Natural killer cell treated with Interleukin-12 subunit alpha and Interleukin-12 subunit beta and Interleukin-15 and Interleukin-18, amount 100 ng/mL, for 72 hours (primary cell): ENCODE results near the gene CNPY1. TPM values are rescaled to one million over a fixed set of nuclear protein-coding genes. Genes with fewer than 3 reads are reported as not detected.

Source experiments
- ATAC-seq, 2 donors: fragments of 150-1000 bp; cut with Tn5 transposase in 1 of 2; sonication (Bioruptor Pico), chemical (Tn5 transposase) in 1 of 2; 2 replicates each; pipeline ENCODE4 v1.10.0; 2021
- DNase-seq: peaks from one replicate; pipeline ENCODE4 v3.0.0; 2022; ENCODE audit warnings: low spot score
- H3K27ac Mint-ChIP-seq, 2 donors: 1 replicate in 1 of 2; 2 replicates in 1 of 2; pipeline ENCODE4 v1.8.0; 2022; ENCODE audit warnings: mixed read lengths in 2 of 2, mild to moderate bottlenecking in 1 of 2, moderate library complexity in 1 of 2
- H3K27me3 Mint-ChIP-seq, 2 donors: 1 replicate in 1 of 2; 2 replicates in 1 of 2; pipeline ENCODE4 v1.8.0; 2022; ENCODE audit warnings: mixed read lengths in 2 of 2
- H3K36me3 Mint-ChIP-seq: one replicate; pipeline ENCODE4 v1.8.0; 2022; ENCODE audit warnings: mixed read lengths
- H3K4me1 Mint-ChIP-seq, 2 donors: 1 replicate in 1 of 2; 2 replicates in 1 of 2; pipeline ENCODE4 v1.8.0; 2022; ENCODE audit warnings: low read depth in 2 of 2, mixed read lengths in 2 of 2, mild to moderate bottlenecking in 1 of 2
- H3K4me3 Mint-ChIP-seq: one replicate; pipeline ENCODE4 v1.8.0; 2022; ENCODE audit warnings: mixed read lengths
- H3K9me3 Mint-ChIP-seq: 2 replicates; pipeline ENCODE4 v1.8.0; 2022; ENCODE audit warnings: mixed read lengths
- total RNA-seq, 2 donors: library from RNA; stranded (reverse); gene quantifications; one replicate each; pipeline ENCODE4 v1.2.3, GENCODE V29; 2022

CNPY1 gene
- total RNA-seq, 2 donors from 2014 or later = not detected

DNA sequence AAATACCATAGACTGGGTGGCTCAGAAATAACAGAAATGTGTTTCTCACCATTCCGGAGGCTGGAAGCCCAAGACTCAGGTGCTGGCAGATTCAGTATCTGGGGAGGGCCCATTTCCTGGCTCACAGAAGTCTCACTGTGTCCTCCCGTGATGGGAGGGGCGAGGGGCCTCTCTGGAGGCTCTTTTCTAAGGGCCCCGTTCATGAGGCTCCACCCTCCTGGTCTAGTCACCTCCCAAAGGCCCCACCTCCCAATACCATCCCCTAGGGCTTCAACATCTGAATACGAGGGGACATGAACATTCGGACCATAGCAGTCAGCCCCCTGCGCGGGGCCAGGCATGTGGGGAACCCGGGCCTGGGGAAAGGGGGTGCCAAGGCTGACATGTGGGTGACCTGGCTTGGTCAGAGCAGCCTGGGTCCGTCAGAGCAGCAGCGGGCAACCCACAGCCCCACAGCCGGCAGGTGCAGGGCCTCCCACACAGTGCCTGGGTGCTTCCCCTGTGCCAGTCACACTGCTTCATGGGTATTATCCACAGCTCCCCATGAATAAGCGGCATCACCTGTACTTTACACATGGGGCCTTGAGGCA, 13.3 kb upstream of the CNPY1 start:
- no peak for DNase-seq
- Mint-ChIP-seq H3K27ac (no peak overlapping the region), H3K4me1 (no peaks in the 10 kb centered on the region), H3K36me3 (no peaks in the 10 kb centered on the region), H3K9me3 (no peaks in the 10 kb centered on the region), H3K4me3 (no peak overlapping the region), H3K27me3 (peaks cover 13 to 20% of the 10 kb centered on the region in 2 donors)
- peak in 1 of 2 donors; percentile 10 for ATAC-seq

DNA sequence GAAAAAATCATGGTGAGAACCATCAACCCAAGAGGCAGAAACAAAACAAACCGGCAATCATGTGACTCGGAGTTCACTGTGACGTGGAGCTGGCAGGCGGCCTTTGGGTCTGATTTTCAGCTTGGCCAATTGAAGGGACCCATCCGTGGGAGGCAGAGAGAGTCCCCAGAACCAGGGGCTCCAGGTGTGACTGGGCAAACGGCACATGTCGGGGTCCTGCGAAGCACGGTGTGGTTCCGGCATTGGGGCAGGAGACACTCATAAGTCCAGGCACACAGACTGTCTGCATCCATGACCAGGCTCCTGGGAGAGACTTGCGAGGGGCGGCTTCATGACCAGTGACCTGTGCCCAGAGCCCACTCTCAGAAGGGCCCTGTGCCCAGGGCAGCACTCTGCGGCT, 12.6 kb upstream of the CNPY1 start:
- Mint-ChIP-seq H3K27ac (no peak overlapping the region), H3K9me3 (no peaks in the 10 kb centered on the region), H3K4me1 (no peaks in the 10 kb centered on the region), H3K4me3 (no peak overlapping the region), H3K36me3 (no peaks in the 10 kb centered on the region), H3K27me3 (peaks cover 13 to 20% of the 10 kb centered on the region in 2 donors)
- ATAC-seq (peak in 1 of 2 donors; percentile 9), DNase-seq (no peak)

DNA sequence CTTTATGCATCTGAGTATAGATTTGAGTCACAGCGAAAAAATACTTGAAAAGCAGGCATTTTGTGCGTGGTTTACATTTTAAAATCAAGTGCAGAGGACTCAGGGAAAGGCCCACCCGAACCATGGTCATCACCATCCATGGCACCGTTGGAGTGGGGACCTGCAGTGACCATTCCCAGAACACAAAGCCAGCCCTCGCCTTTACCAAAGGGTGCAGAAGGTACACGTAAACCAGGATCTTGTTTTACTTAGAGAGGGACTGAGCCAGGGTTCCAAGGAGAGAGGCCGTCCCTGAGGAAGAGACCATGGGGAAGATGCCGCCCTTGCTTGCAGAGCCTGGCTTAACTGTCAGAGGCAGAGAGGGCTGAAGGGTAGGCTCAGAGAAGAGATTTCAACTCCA, 12.0 kb upstream of the CNPY1 start:
- DNase-seq (no peak), ATAC-seq (no peak)
- H3K4me1 Mint-ChIP-seq = no peaks in the 10 kb centered on the region
- H3K9me3 Mint-ChIP-seq = no peaks in the 10 kb centered on the region
- no peak overlapping the region for H3K27ac Mint-ChIP-seq
- peaks cover 13 to 20% of the 10 kb centered on the region in 2 donors for H3K27me3 Mint-ChIP-seq
- H3K4me3 Mint-ChIP-seq = no peak overlapping the region
- no peaks in the 10 kb centered on the region for H3K36me3 Mint-ChIP-seq

DNA sequence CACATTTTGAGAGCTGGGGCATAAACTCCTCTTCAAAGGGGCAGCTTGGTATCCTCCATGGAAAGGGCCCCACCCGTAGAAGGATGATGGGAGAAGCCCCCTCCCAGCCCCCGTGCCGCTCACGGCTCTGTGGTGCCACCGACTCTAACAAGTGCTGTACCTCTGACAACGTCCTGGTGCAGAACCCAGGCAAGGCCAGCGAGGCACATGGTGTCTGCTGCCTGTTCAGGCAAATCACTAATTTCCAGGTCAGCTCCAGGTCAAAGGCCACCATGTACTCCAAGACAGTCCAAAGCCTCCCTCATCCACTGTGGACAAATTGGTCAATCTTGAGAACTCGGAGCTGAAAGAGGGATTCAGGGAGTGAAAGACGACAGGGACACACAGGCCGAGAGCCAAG, 11.4 kb upstream of the CNPY1 start:
- H3K4me1 Mint-ChIP-seq = no peaks in the 10 kb centered on the region
- H3K4me3 Mint-ChIP-seq = no peak overlapping the region
- H3K9me3 Mint-ChIP-seq = no peaks in the 10 kb centered on the region
- no peak overlapping the region for H3K27ac Mint-ChIP-seq
- DNase-seq (no peak), ATAC-seq (no peak)
- H3K36me3 Mint-ChIP-seq = no peaks in the 10 kb centered on the region
- H3K27me3 Mint-ChIP-seq = peaks cover 11 to 20% of the 10 kb centered on the region in 2 donors

DNA sequence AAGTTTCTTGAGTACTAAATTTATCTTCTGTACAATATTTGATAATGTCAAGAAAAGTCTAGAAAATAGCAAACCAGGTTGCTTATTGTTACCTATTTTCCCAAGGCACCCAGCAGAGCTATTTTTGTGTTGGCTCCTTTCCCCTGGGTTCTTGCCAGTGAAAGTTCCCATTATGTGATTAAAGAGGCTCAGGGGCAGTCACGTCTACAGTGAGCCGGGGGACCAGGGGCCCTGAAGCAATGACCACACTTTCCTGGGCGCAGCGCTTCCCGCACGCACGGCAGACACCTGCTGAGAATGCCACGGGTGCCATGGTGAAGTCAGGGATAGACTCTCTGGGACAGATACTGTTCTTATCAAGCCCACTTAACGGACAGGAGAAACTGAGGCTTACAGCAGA, 10.4 kb upstream of the CNPY1 start:
- Mint-ChIP-seq H3K36me3 (no peaks in the 10 kb centered on the region), H3K9me3 (no peaks in the 10 kb centered on the region), H3K4me3 (no peak overlapping the region), H3K4me1 (no peaks in the 10 kb centered on the region), H3K27me3 (peaks cover 11 to 20% of the 10 kb centered on the region in 2 donors), H3K27ac (no peak overlapping the region)
- no peak for DNase-seq
- no peak for ATAC-seq

DNA sequence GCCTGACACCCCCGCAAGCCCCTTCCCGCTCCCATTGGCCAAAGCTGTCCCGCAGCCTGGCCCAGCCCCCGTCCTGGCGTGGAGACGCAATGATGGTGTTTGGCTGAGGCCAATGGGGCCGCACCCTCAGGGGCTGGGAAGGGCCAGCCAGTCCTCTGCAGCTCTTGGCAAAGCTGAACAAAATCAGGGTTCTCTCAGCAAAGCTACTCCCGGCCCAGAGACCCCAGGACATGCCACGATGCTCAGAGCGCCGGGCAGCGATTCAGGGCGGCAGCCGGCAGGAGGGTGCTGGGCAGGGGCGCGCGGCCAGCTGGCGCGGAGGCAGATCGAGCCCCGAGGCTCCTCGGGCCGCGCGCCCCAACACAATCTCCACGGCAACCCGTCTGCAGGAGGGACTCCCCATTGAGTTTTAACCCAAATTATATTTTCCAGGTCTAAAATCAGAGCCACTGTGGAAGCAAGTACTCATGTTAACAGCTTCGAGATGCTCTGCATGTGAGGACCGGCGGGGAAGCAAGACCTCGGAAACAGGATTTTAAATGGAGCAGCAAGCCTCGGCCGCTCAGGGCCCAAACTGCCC, 8.8 kb upstream of the CNPY1 start:
- ATAC-seq (no peak), DNase-seq (no peak)
- H3K4me3 Mint-ChIP-seq = no peak overlapping the region
- H3K27me3 Mint-ChIP-seq = peaks cover 3 to 5% of the 10 kb centered on the region in 2 donors
- H3K27ac Mint-ChIP-seq = no peak overlapping the region
- H3K4me1 Mint-ChIP-seq = no peaks in the 10 kb centered on the region
- no peaks in the 10 kb centered on the region for H3K9me3 Mint-ChIP-seq
- no peaks in the 10 kb centered on the region for H3K36me3 Mint-ChIP-seq

DNA sequence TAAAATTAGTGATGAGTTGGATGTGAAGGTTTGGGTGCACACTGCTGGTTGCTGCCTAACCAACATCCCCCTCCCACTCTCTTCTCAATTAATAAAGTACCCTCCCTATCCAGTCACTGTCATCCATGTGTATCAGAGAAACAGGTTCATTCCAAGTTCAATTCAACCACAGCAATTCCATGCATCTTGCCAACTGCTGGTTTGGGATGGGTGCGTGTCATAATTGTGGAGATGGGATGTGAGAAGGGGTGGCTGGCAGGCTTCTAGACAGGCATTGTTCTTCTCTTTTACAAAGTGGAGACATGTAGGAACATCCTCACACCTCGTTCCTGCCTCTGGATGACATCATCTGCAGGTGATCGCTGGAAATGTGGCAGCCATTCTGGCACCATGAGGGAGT, 7.5 kb upstream of the CNPY1 start:
- Mint-ChIP-seq H3K4me3 (no peak overlapping the region), H3K27me3 (no peaks in the 10 kb centered on the region), H3K4me1 (no peaks in the 10 kb centered on the region), H3K27ac (no peak overlapping the region), H3K36me3 (no peaks in the 10 kb centered on the region), H3K9me3 (no peaks in the 10 kb centered on the region)
- no peak for DNase-seq
- no peak for ATAC-seq

DNA sequence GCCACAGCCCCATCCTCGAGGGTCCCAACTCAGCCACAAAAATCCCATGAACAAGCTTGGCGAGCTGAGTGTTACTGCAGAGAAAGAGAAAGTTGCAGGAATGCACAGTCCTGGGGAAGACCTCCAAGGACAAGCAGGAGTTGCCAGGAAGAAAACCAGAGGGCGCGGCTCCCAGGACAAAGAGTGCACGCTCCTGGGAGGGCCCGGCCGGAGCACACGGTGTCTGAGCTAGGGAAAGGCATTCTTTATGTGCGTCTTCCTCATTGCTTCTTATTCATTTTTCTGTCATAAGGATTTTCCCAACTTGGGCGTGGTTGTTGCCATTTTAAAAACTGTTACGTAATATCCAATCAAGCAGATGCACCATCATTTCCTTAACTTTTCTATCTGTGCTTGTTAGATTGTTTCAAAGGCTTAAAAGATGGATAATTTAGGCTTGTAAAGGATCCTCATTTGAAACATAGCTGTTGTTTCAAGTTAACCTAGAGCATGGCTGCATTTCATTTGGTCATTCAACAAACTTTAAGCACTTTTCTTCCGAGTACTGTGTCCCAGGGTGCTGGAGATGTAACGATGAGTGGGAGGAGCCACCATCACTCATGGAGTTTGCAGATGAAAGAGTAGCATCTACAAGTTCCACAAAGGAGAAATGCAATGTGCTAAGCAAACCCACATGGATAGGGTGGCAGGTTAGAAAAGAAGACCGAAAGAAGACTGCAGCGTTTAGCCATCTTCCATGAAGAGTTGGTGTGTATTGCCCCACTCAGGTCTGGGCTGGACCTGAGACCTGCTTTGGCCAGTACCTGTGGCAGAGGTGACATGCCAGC, 5.6 kb upstream of the CNPY1 start:
- Mint-ChIP-seq H3K9me3 (no peaks in the 10 kb centered on the region), H3K27me3 (no peaks in the 10 kb centered on the region), H3K4me1 (no peaks in the 10 kb centered on the region), H3K27ac (no peak overlapping the region), H3K36me3 (no peaks in the 10 kb centered on the region), H3K4me3 (no peak overlapping the region)
- DNase-seq (no peak), ATAC-seq (no peak)

DNA sequence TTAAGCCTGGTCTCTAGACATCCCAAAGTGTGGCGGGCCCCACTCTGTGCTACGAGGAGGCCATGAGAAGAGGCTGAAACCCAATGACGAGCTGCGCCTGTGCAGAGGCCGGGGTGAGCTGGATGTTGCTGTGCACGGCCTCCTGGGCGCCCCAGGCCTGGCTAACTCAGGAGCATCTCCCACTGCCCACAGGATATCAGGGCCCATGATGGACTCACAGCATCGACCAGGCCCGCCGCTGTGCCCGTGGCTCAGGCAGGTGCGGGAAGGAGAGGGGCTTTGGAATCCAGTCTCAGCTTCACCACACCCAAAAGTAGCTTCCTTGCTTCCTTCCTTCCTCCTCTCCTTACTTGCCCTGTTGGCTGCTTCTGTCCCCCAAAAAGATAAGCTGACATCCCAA, 4.6 kb upstream of the CNPY1 start:
- no peak overlapping the region for H3K4me3 Mint-ChIP-seq
- H3K27ac Mint-ChIP-seq = no peak overlapping the region
- no peaks in the 10 kb centered on the region for H3K36me3 Mint-ChIP-seq
- no peaks in the 10 kb centered on the region for H3K27me3 Mint-ChIP-seq
- ATAC-seq = no peak
- no peak for DNase-seq
- H3K4me1 Mint-ChIP-seq = no peaks in the 10 kb centered on the region
- H3K9me3 Mint-ChIP-seq = no peaks in the 10 kb centered on the region

DNA sequence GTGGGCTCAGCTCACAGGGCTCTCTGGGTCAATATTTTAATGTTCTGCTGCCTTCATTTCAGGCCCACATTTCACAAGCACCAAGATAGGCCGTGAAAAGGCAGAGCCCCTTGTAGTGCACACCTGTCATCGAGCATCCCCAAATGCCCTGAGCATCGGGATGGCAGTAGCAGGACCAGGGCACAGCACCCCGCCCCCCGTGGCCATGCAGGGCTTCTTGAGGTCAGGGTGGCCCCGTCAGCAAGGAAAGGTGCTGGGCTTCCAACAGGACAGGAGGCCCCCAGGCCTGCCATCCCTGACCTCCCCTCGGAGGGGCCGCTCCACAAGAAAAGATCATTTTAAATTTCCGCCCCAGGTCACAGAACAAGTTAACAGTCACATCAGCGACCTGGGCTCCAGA, 2.9 kb upstream of the CNPY1 start:
- no peaks in the 10 kb centered on the region for H3K27me3 Mint-ChIP-seq
- H3K4me1 Mint-ChIP-seq = no peaks in the 10 kb centered on the region
- no peak overlapping the region for H3K27ac Mint-ChIP-seq
- no peak for DNase-seq
- ATAC-seq = no peak
- H3K4me3 Mint-ChIP-seq = no peak overlapping the region
- H3K36me3 Mint-ChIP-seq = no peaks in the 10 kb centered on the region
- H3K9me3 Mint-ChIP-seq = no peaks in the 10 kb centered on the region

DNA sequence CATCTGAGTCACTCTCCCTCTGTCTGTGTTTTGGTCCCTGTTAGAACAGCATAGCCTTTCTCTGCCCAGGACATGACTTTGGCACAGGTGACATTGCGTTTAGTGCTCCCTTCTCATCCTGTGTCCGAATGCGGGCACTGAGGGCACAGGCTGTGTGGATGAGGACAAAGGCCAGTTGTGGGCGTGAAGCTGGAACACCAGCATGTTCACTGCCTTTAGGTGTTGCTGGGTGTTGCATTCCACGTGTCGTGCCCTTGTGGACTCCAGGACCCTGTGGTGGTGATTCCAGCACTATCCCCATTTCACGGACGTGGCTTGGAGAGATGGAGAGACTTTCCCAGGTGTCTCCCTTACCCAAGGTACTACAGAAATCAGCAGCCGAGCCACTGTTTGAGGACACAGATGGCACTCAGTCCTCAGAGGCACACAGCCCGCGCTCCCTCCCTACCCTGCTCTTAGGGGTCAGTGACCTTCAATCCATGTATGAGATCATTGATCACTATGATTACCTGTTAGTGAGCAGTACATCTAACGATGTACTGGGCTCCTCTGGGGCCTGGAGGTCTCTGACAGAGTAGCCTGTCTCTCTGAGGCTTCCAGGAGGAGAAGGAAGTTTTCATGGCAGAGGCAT, 917 bp upstream of the CNPY1 start:
- Mint-ChIP-seq H3K36me3 (no peaks in the 10 kb centered on the region), H3K9me3 (no peaks in the 10 kb centered on the region), H3K27ac (no peak overlapping the region), H3K4me1 (no peaks in the 10 kb centered on the region), H3K4me3 (no peak overlapping the region), H3K27me3 (no peaks in the 10 kb centered on the region)
- DNase-seq = peak; percentile 44
- no peak for ATAC-seq

DNA sequence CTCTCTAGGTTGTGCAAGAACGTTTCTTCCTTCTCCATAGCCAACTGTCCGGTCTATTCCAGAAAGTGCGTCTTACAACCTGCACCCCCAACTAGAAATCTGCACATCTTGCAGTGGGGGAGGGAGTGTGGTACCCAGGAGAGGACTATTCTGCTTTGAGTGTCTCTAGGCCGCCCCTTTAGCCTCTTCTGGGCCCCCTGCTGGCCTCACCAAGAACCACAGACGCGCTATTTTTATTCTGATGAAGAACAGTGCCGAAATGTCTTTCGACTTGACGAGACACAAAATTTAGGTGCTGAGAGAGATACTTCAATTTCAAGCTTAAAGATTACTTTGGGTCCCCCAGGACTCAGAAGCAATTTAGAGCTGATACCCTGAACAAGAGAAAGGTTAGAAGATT, 1.0 kb downstream of the CNPY1 start:
- H3K4me3 Mint-ChIP-seq = no peak overlapping the region
- H3K27ac Mint-ChIP-seq = no peak overlapping the region
- ATAC-seq (no peak), DNase-seq (peak; percentile 25)
- no peaks in the 10 kb centered on the region for H3K36me3 Mint-ChIP-seq
- H3K9me3 Mint-ChIP-seq = no peaks in the 10 kb centered on the region
- no peaks in the 10 kb centered on the region for H3K4me1 Mint-ChIP-seq
- peaks cover 0 to 3% of the 10 kb centered on the region in 2 donors for H3K27me3 Mint-ChIP-seq

DNA sequence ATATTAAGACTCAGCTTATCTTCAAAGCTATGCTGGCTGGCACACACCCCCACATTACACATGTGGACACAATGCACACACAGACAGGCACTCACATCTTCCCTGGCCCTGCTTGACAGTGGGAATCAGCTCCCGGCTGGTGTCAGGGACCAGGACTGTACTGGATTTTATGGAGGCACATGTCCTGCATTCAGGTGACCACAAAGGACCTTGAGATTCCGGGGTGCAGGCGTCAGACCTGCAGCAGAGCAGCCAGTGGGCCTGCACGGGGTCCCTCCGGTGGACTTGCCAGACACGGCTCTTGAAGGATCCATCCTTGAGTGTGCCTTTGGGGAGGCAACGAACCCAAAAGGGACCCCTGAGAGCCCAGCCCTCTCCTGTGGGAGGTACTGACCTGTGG, 1.9 kb downstream of the CNPY1 start:
- Mint-ChIP-seq H3K4me3 (no peak overlapping the region), H3K36me3 (no peaks in the 10 kb centered on the region), H3K27me3 (peaks cover 4 to 6% of the 10 kb centered on the region in 2 donors), H3K9me3 (no peaks in the 10 kb centered on the region), H3K27ac (no peak overlapping the region), H3K4me1 (no peaks in the 10 kb centered on the region)
- ATAC-seq = no peak
- no peak for DNase-seq

DNA sequence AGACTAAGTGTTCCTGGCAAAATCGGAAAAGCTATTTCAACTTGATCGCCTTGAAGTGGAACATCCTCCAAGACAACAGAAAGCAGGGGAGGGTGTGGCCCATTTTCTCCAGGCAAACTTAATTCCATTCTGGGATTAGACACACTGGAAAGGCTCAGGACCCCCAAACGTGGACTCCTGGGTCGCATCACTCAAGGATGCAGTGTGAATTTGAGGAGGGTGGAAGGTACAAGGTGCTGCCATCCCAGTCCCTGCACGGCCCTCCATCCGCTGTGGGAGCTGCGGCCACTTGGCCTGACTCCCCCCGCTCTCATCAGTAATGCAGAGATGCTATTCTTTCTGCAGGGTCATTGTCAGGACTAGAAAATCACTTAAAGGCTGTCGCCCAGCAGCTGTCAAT, 2.4 kb downstream of the CNPY1 start:
- peak; percentile 31 for DNase-seq
- Mint-ChIP-seq H3K27me3 (peaks cover 7% of the 10 kb centered on the region in 2 donors), H3K27ac (no peak overlapping the region), H3K4me3 (no peak overlapping the region), H3K9me3 (no peaks in the 10 kb centered on the region), H3K36me3 (no peaks in the 10 kb centered on the region), H3K4me1 (no peaks in the 10 kb centered on the region)
- ATAC-seq = no peak
